Subcutaneous adipose tissue (tissue), 4 donors: ENCODE results near the gene LMNA. TPM values are rescaled to one million over a fixed set of nuclear protein-coding genes. Genes with fewer than 3 reads are reported as not detected.

Source experiments
- CTCF ChIP-seq: fragments of 450-650 bp; IDR thresholded peaks from one replicate; pipeline ENCODE4 v1.5.1; 2016; ENCODE audit warnings: low read depth, mild to moderate bottlenecking, control low read depth, antibody characterized with exemption, moderate library complexity
- total RNA-seq, 4 donors: library from RNA; depleted of rRNA; stranded (reverse); fragments of >200 nt; gene quantifications; one replicate each; pipeline ENCODE4 v1.1.0, GENCODE V29; 2016

LMNA gene
- total RNA-seq, 4 donors from 2014 or later: 210 to 349 (median 281) TPM

DNA sequence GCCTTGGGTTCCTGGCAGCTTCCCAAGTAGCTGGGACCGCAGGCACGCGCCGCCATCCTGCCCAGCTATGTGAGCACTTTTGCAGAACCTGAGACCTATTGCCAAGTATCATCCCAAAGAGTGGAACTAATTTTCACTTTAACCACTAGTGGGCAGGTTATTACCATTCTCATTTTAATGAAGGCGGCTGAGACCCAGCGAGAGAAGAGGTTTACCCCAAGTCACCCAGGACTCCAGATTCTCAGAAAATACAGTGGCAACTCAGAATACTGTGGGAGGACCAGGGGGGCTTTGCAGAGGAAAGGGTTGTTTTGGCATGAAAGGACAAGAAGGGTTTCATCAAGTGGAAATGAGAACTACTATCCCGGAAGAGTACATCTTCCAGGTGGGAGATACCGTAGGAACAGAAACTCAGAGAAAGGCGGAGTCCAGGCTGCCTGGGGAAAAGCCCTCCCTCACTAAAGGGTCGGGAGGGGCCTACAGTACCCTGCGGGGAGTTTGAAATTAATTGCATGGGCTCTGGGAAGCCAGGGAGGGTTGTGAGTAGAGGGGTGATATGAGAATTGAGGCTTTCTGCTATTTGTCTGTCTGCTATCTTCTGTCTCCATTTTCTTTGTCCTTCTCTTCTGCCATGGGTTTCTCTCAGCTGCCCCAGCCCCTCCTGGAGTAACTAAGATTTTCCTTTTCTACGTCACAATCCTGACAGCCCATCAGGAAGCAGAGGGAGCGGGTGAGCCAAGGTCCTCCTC, 31.7 kb downstream of the LMNA start:
- TF ChIP-seq CTCF: no peak

GRCh38 chr1:156146769-156147405, 32.4 kb downstream of the LMNA start:
- TF ChIP-seq CTCF: no peak

DNA sequence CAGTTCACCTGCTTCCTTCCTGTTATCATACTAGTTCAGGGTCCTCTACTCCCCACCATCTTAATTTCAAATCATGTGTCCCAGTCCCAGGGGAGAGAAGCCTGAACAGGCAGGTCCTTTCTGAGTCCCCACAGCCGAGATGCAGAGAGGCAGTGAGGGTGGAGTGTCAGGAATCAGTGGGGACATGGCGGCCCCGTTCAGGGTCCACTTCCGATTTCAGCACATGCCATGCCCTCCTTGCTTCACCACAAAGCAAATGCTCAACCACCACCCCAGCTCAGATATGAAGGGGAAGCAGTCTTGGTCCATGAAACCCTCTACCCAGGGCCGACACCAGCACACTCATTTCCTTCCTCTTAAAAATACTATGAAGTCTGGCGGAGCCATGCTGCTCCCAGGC, 33.7 kb downstream of the LMNA start:
- TF ChIP-seq CTCF: no peak

- TF ChIP-seq CTCF: no peak
Observed at GRCh38 chr1:156149374-156150332, 35.1 kb downstream of the LMNA start.

- TF ChIP-seq CTCF: no peak
Observed at GRCh38 chr1:156150333-156151011, 36.0 kb downstream of the LMNA start.

DNA sequence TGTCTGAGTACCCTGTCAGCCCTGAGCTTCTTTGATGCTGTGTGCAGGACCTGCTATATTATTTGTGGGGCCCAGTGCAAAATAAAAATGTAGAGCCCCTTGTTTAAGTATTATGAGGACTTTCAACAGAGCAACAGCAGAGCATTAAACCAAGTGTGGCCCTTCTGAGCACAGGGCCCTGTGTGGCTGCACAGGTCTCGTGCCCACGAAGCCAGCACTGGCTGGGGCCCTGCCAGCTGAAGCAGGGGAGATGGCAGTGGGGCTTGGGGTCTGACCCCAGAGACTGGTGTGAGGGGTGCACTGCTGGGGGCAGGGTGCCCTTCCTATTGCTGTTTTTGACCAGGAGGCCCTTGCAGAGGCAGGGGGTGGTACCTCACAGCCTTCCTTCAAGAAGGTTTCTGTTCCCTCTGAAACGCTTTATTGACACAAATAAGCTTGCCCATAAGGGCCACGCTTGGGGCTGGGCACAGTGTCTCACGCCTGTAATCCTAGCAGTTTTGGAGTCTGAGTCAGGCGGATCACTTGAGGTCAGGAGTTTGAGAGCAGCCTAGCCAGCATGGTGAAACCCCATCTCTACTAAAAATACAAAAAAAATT, 36.7 kb downstream of the LMNA start:
- TF ChIP-seq CTCF: no peak
